Esophagus squamous epithelium (tissue), 5 donors: ENCODE data around the gene MOAP1. TPM values are rescaled to one million over a fixed set of nuclear protein-coding genes. Genes with fewer than 3 reads are reported as not detected.
"Not testable (repeated sequence)": the region's sequence is repeated elsewhere in the genome, so short reads cannot be mapped to it uniquely, and the experiment has no call there.

ENCODE experiments used
- DNase-seq: peaks from one replicate; lab custom pipeline; 2025; lab: John Stamatoyannopoulos, UW
- H3K27ac ChIP-seq, 4 donors: fragments of 200-600 bp; sonication (generic); one replicate each; pipeline ENCODE4 v1.5.1; 2016 to 2019; ENCODE audit warnings: mild to moderate bottlenecking in 1 of 4
- H3K27me3 ChIP-seq, 4 donors: fragments of 200-600 bp; sonication (generic); 1 replicate in 3 of 4; 2 replicates in 1 of 4; pipeline versions ENCODE4 v1.5.1 to v1.6.0; 2017 to 2021; ENCODE audit warnings: antibody characterized with exemption in 1 of 4
- H3K36me3 ChIP-seq, 3 donors: fragments of 200-600 bp; sonication (generic); one replicate each; pipeline ENCODE4 v1.5.1; 2016 to 2019
- H3K4me1 ChIP-seq, 3 donors: fragments of 200-600 bp; sonication (generic); one replicate each; pipeline ENCODE4 v1.5.1; 2017 to 2019
- H3K4me3 ChIP-seq, 4 donors: fragments of 200-600 bp; sonication (generic); 1 replicate in 3 of 4; 2 replicates in 1 of 4; pipeline ENCODE4 v1.5.1; 2016 to 2019; ENCODE audit warnings: mild to moderate bottlenecking in 2 of 4, moderate library complexity in 1 of 4
- H3K9me3 ChIP-seq, 3 donors: fragments of 200-600 bp; sonication (generic); one replicate each; pipeline ENCODE4 v1.5.1; 2016 to 2019
- POLR2A ChIP-seq, 4 donors: fragments of 450-650 bp; IDR thresholded peaks; one replicate each; pipeline ENCODE4 v1.6.1; 2017; ENCODE audit warnings: antibody characterized with exemption in 4 of 4, mild to moderate bottlenecking in 4 of 4, moderate library complexity in 3 of 4
- WGBS, 2 donors: methylation state at CpG; one replicate each; pipeline ENCODE4 v1.1.5; 2018; 5-methylcytosine and 5-hydroxymethylcytosine counted together
- intact Hi-C: fragments of 100-400 bp; cut with DNase I; formaldehyde crosslinking; loops from one replicate; pipeline ENCODE4 v1.15.0; 2022
- total RNA-seq, 4 donors: library from RNA; depleted of rRNA; stranded (reverse); fragments of >200 nt; gene quantifications; one replicate each; pipeline ENCODE4 v1.1.0, GENCODE V29; 2016
- TF ChIP-seq, protein P1 (sequence below), 6 experiments: fragments of 450-650 bp in 4 of 6; fragments of 200-600 bp in 2 of 6; sonication (generic) in 2 of 6; IDR thresholded peaks; one replicate each; pipeline ENCODE4 v1.5.1; 2016 to 2019; ENCODE audit warnings: antibody characterized with exemption in 6 of 6, mild to moderate bottlenecking in 4 of 6, moderate library complexity in 4 of 6
- donor health status: DM: yes; HTN: yes; CAD: no.

MOAP1 gene, protein sequence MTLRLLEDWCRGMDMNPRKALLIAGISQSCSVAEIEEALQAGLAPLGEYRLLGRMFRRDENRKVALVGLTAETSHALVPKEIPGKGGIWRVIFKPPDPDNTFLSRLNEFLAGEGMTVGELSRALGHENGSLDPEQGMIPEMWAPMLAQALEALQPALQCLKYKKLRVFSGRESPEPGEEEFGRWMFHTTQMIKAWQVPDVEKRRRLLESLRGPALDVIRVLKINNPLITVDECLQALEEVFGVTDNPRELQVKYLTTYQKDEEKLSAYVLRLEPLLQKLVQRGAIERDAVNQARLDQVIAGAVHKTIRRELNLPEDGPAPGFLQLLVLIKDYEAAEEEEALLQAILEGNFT
- 10 to 100 TPM in 2 of 4 donors, 1 to 10 TPM in 2; 4.9 to 28.8 (median 11.5) TPM for total RNA-seq

- intact Hi-C loops = no loop called here
- 0% methylated on average over 4 of the region's 124 CpGs; no CpG with 5 or more reads in 1 of the 2 donors for WGBS, 2 donors
- H3K27ac ChIP-seq = peak within 1 kb of the TSS; percentile 92 to 97 (median 92)
- TF ChIP-seq, protein P1, sequence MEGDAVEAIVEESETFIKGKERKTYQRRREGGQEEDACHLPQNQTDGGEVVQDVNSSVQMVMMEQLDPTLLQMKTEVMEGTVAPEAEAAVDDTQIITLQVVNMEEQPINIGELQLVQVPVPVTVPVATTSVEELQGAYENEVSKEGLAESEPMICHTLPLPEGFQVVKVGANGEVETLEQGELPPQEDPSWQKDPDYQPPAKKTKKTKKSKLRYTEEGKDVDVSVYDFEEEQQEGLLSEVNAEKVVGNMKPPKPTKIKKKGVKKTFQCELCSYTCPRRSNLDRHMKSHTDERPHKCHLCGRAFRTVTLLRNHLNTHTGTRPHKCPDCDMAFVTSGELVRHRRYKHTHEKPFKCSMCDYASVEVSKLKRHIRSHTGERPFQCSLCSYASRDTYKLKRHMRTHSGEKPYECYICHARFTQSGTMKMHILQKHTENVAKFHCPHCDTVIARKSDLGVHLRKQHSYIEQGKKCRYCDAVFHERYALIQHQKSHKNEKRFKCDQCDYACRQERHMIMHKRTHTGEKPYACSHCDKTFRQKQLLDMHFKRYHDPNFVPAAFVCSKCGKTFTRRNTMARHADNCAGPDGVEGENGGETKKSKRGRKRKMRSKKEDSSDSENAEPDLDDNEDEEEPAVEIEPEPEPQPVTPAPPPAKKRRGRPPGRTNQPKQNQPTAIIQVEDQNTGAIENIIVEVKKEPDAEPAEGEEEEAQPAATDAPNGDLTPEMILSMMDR (IDR thresholded peaks at IDR 0.05) = peak in 4 of 6 experiments; percentile 18 to 47 (median 32)
- peak in 3 of 4 donors; percentile 40 to 88 (median 75) for TF ChIP-seq POLR2A (IDR thresholded peaks at IDR 0.05)
- H3K9me3 ChIP-seq = no peaks in the 10 kb centered on the region
- peaks cover 7 to 43% (median 16%) of the 10 kb centered on the region in 3 donors for H3K4me1 ChIP-seq
- H3K36me3 ChIP-seq = peaks cover 0 to 31% (median 0%) of the 10 kb centered on the region in 3 donors
- H3K27me3 ChIP-seq = no peaks in the 10 kb centered on the region
- H3K4me3 ChIP-seq = peak within 1 kb of the TSS; percentile 65 to 94 (median 76)
- DNase-seq = peak; percentile 64
Observed at GRCh38 chr14:93184391-93185348, at the start of gene MOAP1, which contains the start of gene LYSET. TSS of gene MOAP1 (minus strand) at chr14:93184897. CDS start at chr14:93184242, 655 bp downstream. TSS of gene LYSET (plus strand) at chr14:93185317. CDS start at chr14:93185406, 89 bp downstream.

- H3K27me3 ChIP-seq, H3K27ac ChIP-seq, DNase-seq, H3K9me3 ChIP-seq, intact Hi-C loops, H3K4me3 ChIP-seq: not testable (repeated sequence)
- H3K4me1 ChIP-seq = peaks cover 0 to 16% (median 0%) of the 10 kb centered on the region in 3 donors
- 86 to 90% methylated on average over 5 of the region's 5 CpGs for WGBS, 2 donors
- peaks cover 0 to 10% (median 0%) of the 10 kb centered on the region in 3 donors for H3K36me3 ChIP-seq
Observed at GRCh38 chr14:93233078-93233477, 48.4 kb upstream of the MOAP1 start.

DNA sequence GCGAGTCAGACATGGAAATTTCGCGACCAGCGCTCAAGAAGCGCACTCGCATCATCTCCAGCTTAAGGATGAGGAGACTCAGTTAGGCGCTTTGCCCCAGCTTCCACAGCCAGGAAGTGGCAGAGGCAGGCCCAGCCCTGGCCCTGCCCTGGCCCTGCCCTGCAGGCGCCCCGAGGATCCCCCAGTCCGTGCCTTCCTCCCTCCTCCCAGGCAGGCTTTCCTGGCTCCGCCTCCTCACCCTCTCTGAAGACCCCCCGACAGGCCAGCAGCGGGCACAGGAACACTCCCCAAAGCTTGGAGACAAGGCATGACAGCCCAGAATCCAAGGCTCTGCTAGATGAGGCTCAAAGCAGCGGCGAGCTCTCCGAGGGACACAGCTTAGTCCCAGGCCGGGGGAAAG, 47.5 kb upstream of the MOAP1 start:
- Histone ChIP-seq H3K4me3 (peak overlapping the region in 2 of 4 donors; percentile 17 to 40), H3K36me3 (peaks cover 0 to 20% (median 5%) of the 10 kb centered on the region in 3 donors), H3K9me3 (no peaks in the 10 kb centered on the region), H3K4me1 (peaks cover 0 to 16% (median 0%) of the 10 kb centered on the region in 3 donors), H3K27ac (no peak overlapping the region), H3K27me3 (no peaks in the 10 kb centered on the region)
- intact Hi-C loops = no loop called here
- TF ChIP-seq, protein P1 (IDR thresholded peaks at IDR 0.05) = no peak
- WGBS, 2 donors = 81 to 88% methylated on average over 5 to 9 of the region's 17 CpGs
- no peak for DNase-seq

DNA sequence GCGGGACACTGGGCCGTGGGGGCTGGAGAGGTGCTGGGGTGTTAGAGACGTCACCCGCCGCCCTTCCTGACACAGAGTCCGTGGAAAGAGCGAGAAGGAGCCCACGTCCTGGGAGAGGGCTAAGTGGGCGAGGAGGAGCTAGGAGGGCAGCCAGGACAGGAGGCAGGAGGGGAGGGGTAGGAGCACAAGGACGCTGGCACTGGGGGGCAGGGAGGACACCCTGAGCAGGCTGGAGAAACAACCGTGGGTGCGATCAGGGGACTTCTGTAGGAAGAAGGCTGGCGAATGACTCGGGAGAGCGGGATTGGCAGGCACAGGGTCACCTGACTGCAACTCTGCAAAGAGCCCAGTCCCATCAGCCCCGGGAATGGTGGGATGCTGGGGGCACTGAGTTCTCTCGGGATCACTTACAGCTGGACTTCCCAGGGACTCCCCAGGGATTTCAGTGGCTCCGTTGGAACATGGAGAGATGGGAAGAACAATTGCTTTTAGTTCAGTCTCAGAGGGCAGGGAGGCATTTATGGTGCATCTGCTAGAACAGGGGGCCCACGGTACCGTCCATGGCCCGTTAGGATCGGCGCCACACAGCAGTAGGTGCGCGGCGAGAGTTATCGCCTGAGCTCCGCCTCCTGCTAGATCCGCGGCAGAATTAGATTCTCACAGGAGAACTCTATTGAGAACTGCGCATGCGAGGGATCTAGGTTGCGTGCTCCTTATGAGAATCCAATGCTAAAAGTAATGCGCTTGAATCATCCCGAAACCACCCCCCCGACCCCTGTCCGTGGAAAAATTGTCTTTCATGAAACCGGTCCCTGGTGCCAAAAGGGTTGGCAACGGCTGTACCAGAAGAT, 46.7 kb upstream of the MOAP1 start:
- Histone ChIP-seq H3K27me3 (no peaks in the 10 kb centered on the region), H3K4me1 (peaks cover 0 to 16% (median 0%) of the 10 kb centered on the region in 3 donors), H3K9me3 (no peaks in the 10 kb centered on the region), H3K4me3 (peak overlapping the region; percentile 16 to 61 (median 28)), H3K36me3 (peaks cover 0 to 28% (median 6%) of the 10 kb centered on the region in 3 donors), H3K27ac (no peak overlapping the region)
- TF ChIP-seq, protein P1 (IDR thresholded peaks at IDR 0.05) = no peak
- TF ChIP-seq POLR2A (IDR thresholded peaks at IDR 0.05) = no peak
- intact Hi-C loops = no loop called here
- 15 to 50% methylated on average over 33 to 39 of the region's 39 CpGs for WGBS, 2 donors
- DNase-seq = no peak
